Measurements from ENCODE around the gene ANKRD55.
"Not testable (repeated sequence)": the region's sequence is repeated elsewhere in the genome, so short reads cannot be mapped to it uniquely, and the experiment has no call there.

GRCh38 chr5:56249085-56249484, 16.0 kb upstream of the ANKRD55 start:
- not testable (repeated sequence) for TF ChIP-seq CTCF (conservative IDR thresholded peaks at IDR 0.05); EZH2 (IDR thresholded peaks at IDR 0.05; ENCODE audit: low read depth)

All from PC-9 (cell line).